NCI-H345 treated with DMSO at 0.1 percent for 48 hours (cell line): ENCODE results near the gene ZC3H18.

Experiments used
- DNase-seq: peaks from one replicate; lab custom pipeline; 2025; ENCODE audit not compliant: unreplicated experiment; lab: John Stamatoyannopoulos, UW

ZC3H18 gene

DNA sequence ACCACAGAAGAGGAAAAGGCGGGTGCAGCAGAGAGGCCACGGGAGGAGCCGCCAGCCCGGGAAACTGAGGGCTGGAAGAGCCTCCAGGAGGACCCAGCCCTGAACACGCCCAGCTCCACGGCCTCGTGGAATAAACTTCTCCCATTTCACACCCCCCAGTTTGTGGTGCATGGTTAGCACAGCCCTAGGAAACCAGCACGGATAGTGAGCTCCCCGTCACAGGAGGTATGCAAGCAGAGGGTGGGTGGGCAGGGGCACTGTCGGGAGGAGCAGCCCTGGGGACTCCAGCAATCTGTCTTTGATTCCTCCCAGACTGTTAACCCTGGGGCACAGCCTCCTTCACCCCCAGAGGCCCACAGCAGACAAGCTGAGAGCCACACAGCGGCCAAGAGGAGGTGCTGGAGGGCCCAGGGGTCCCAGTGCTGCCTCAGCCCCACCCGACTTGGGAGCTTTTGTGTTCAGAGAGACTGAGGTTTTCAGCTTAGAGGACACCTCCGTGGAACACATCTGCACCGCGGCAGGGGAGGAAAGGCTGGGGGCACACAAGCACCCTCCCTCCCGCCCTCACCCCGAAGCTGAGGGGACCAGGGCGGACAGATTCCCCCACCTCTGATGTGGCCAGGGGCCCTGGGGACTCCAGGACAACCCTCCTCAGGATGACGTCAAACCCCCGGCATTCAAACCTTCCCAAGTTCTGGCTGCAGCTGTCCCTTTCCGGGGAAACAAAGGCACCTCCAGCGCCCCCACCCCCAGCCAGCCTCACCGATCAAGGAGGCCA is 66.5 kb downstream of the ZC3H18 start:
- DNase-seq: no peak

DNA sequence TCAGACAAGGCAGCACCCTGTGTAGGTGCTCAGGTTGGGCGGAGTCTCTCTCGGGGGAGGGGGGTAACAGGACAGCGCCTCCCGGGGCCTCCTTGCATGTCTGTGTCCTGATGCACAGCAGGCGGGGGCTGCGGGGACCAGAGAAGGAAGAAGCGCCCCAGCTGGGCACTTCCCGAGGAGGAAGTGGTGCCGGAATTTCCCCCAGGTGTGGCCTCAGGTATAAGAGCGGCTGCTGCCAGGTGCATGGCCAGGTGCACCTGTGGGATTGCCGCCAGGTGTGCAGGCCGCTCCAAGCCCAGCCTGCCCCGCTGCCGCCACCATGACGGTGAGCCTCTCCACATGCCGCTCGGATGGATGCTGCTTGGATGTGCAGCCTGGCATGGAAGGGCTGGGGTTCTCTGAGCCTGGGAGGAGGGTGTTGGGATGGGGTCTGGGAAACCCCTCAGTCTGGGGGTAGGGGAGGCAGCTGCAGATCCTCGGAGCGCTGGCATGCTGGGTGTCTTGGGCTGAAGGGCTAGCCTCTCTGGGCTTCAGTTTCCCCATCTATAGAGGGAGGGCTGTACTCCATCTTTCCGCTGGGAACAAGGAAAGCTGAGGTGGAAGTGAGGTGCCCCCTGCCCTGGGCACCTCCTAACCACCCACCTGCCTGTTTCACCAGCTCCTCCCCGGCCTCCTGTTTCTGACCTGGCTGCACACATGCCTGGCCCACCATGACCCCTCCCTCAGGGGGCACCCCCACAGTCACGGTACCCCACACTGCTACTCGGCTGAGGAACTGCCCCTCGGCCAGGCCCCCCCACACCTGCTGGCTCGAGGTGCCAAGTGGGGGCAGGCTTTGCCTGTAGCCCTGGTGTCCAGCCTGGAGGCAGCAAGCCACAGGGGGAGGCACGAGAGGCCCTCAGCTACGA is 68.4 kb downstream of the ZC3H18 start, which contains the start of gene IL17C:
IL17C (plus strand) TSS at position 250 of the 908 bp plus-strand sequence; CDS start at position 320, 70 bp downstream.
- peak; percentile 27 for DNase-seq

DNA sequence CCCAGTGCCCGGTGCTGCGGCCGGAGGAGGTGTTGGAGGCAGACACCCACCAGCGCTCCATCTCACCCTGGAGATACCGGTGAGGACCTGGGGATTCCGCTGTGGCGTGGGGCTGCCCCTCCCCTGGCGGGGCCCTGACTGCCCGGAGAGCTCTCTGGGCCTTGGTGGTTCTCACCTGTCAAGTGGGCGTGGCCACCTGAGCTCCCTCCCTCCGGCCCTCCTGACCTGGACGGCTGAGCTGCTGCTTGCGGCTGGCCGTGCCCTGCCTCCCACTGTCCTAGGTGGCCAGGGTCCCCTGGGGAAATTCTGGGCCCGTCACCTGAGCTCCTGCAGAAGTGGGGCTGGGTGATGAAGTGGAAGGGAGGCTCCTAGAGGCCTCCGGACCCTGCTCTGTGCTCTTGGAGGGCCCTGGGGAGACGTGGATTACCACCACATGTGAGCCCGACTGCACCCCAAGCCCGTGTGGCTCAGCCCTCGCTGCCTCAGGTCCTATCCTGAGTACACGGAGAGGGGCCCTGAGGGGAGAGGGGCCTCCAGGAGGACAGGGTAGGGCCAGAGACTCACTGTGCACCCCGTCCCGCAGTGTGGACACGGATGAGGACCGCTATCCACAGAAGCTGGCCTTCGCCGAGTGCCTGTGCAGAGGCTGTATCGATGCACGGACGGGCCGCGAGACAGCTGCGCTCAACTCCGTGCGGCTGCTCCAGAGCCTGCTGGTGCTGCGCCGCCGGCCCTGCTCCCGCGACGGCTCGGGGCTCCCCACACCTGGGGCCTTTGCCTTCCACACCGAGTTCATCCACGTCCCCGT is 69.2 kb downstream of the ZC3H18 start:
- DNase-seq: no peak

- DNase-seq: no peak
These were observed 69.9 kb downstream of the ZC3H18 start for GRCh38 chr16:88640039-88640495.

- DNase-seq: no peak
These were observed 70.5 kb downstream of the ZC3H18 start for GRCh38 chr16:88640498-88641247.

GRCh38 chr16:88642881-88643643 is 72.9 kb downstream of the ZC3H18 start:
- DNase-seq: no peak

GRCh38 chr16:88643644-88643932 is 73.4 kb downstream of the ZC3H18 start:
- DNase-seq: no peak

- DNase-seq: no peak
These were observed 75.3 kb downstream of the ZC3H18 start for GRCh38 chr16:88645455-88645854.

DNA sequence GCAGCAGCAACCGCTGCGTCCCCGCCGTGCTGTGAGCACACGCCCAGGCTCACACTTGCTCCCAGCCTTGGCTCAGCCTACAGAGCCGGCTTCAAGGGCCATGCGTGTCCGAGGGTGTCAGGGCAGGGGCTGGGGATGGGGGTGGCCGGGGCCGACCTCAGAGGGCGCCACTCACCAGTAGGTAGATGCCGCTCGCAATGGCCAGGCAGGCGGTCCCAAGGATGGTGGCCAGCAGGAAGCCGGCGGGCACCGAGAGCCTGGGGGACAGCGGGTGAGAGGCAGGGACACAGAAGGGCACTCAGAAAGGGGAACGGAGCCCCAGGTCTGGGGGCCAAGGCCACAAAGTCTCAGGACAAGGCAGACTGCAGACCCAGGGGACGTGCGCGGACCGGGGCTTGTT is 75.7 kb downstream of the ZC3H18 start:
- DNase-seq: no peak

DNA sequence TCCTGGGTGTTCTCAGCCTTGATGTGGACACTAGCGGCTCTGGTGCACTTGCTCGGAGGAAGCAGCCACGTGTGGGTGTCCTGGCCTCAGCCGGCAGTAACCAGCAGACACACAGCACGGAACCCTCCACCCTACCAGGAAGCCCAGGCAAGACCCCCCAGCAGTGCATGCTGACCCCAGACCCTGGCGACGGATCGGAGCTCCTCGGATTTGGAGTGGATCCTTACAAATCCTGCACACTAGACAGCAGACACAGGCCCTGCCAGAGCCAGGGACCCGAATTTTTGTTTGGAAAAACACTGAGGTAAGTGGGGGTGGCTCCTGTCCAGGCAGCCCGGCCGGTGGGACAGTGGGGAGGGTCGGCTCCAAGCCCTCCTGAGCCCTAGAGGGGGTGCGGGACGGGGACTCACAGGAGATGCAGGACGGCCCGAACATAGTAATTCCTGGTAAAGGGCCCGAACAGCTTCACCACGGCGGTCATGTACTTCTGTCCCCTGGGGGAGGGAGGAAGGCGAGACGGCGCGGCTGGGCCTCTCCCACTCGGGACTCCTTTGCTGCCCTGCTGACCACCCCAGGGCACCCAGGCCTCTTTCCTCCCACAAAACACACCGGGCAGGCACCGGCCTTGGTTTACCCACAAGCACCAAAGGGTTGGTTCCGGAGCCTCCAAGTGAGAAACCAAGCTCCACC is 76.3 kb downstream of the ZC3H18 start:
- no peak for DNase-seq

DNA sequence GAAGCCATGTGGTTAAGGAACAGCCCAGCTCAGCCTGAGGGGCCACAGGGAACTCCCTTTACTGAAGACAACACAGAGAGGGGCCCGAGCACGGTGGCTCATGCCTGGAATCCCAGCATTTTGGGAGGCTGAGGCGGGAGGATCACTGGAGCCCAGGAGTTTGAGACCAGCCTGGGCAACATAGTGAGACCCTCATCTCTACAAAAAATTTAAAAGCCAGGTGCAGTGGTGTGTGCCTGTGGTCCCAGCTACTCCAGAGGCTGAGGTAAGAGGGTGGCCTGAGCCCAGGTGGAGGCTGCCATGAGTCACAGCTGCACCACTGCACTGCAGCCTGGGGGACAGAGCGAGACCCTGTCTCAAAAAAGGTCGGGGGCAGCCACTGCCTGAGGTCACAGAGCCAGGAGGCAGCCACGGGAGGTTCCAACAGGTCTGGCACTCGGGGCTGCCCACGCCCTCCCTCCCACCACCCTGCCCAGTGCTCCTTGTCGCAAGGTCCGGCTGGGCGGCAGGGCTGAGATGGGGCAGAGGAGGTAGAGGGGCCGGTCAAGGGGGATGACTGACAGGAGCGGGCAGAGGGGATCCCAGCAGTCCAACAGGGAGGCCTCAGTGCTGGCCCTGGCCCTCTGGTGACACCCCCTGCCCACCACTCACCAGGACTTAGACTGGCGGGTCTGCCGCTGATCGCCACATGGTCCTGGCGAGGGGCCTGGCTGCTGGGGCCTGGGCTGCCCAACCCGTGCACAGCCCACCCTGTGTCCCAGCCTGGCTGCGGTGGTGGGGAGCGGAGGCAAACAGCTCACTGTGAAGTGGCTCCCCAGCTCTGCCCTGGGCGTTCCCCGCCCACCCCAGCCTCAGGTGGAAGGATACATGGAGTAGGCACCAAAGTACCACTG is 77.2 kb downstream of the ZC3H18 start:
- no peak for DNase-seq

GRCh38 chr16:88649195-88649923 is 79.2 kb downstream of the ZC3H18 start:
- peak; percentile 54 for DNase-seq

- no peak for DNase-seq
These were observed 79.9 kb downstream of the ZC3H18 start for GRCh38 chr16:88649924-88650748.

- DNase-seq: no peak
These were observed 80.6 kb downstream of the ZC3H18 start, which contains the start of gene CYBA for GRCh38 chr16:88650749-88651275. Gene CYBA, minus strand, starts transcription at chr16:88651053. Its CDS starts 40 bp downstream, at chr16:88651013.

- DNase-seq: no peak
These were observed 81.2 kb downstream of the ZC3H18 start for GRCh38 chr16:88651276-88651988.
